ENCODE measurements around the gene NSUN4.

GRCh38 chr1:46306159-46306530 lies 34.5 kb upstream of the NSUN4 start:
- TF ChIP-seq POLR2AphosphoS5 (IDR thresholded peaks at IDR 0.05) = no peak
- TF ChIP-seq, protein P1, sequence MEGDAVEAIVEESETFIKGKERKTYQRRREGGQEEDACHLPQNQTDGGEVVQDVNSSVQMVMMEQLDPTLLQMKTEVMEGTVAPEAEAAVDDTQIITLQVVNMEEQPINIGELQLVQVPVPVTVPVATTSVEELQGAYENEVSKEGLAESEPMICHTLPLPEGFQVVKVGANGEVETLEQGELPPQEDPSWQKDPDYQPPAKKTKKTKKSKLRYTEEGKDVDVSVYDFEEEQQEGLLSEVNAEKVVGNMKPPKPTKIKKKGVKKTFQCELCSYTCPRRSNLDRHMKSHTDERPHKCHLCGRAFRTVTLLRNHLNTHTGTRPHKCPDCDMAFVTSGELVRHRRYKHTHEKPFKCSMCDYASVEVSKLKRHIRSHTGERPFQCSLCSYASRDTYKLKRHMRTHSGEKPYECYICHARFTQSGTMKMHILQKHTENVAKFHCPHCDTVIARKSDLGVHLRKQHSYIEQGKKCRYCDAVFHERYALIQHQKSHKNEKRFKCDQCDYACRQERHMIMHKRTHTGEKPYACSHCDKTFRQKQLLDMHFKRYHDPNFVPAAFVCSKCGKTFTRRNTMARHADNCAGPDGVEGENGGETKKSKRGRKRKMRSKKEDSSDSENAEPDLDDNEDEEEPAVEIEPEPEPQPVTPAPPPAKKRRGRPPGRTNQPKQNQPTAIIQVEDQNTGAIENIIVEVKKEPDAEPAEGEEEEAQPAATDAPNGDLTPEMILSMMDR (IDR thresholded peaks at IDR 0.05 in 8 of 11, conservative IDR thresholded peaks at IDR 0.05 in 3 of 11) = no peak

Data from spleen (tissue), 7 donors.